Stimulated activated naive CD4-positive, alpha-beta T cell treated with Interleukin-2 at 50 U/mL for 16 hours (primary cell): Measurements from ENCODE around the gene IGSF8.
"Not testable (repeated sequence)": the region's sequence is repeated elsewhere in the genome, so short reads cannot be mapped to it uniquely, and the experiment has no call there.

Experiments used
- DNase-seq: peaks from one replicate; lab custom pipeline; 2025; lab: John Stamatoyannopoulos, UW

The IGSF8 gene

DNA sequence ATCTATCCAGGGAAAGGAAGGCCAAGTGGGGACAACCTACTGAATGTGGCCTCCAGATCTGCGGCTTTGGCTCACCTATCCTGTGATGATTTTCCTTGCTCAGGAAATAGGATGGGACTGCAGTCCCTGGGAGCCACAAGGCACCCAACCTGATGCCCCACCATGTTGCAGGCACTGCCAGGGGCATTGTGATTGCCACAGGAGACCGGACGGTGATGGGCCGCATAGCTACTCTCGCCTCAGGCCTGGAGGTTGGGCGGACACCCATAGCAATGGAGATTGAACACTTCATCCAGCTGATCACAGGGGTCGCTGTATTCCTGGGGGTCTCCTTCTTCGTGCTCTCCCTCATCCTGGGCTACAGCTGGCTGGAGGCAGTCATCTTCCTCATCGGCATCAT, 29.0 kb upstream of the IGSF8 start:
- DNase-seq, result no peak

DNA sequence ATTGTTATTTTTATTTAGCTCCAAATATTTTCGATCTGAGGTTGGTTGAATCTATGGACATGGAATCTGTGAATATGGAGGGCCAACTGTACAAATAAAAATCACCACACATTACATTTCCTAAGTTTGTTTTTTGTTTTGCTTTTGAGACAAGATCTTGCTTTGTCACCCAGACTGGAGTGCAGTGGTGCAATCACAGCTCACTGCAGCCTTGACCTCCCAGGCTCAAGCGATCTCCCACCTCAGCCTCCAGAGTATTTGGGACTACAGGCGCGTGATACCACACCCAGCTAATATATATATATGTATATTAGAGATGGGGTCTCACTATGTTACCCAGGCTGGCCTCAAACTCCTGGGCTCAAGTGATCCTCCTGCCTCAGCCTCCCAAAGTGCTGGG, 27.9 kb upstream of the IGSF8 start:
- not testable (repeated sequence) for DNase-seq

DNA sequence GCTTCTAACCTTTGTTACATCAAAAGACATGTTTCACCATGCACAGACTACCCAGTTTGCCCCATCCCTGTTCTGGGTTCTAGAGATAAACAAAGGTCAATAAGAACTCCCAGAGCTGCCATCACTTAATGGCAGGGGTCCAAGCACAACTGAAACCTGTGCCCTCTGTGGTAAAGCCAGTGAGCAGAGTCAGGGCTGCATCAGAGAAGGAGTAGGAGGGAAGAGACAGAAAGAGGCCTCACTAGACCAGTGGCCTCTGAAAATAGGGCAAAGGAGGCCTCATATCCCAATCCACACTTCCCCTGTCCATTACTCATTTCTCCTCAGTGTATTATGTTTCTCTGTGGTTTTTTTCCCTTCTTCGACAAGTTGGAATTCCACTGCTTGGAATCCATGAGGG, 27.3 kb upstream of the IGSF8 start:
- no peak for DNase-seq

DNA sequence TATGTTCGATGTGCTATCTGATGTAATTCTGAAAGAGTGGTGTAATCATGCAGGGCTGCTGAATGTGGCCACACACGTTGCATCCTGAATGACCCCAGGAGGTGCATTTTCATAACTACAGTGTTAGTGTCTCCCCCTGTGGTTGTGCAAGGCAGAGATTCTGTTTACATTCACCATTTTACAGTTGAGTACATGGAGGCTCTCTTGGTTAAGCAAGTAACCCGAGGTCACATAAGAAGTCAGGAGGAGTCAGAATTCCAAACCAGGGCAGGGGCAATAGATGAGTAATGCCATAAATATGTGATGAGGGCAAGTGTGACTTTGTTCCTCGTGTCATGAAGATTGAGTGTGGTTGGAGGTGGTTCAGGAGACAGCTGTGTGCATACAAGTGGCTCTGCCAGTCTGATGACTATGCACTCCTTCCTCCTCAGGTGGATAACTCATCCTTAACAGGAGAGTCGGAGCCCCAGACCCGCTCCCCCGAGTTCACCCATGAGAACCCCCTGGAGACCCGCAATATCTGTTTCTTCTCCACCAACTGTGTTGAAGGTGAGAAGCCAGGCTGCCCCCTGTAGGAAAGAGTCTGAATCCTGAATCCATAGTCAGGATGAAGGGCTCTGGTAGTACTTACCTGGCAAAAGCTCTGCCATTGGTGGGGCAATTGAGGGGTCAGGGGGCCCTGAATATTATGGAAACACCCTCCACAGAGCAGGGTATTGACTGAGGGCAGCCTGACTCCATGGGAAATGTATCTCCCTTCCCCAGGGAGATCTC, 26.5 kb upstream of the IGSF8 start:
- DNase-seq, result no peak

DNA sequence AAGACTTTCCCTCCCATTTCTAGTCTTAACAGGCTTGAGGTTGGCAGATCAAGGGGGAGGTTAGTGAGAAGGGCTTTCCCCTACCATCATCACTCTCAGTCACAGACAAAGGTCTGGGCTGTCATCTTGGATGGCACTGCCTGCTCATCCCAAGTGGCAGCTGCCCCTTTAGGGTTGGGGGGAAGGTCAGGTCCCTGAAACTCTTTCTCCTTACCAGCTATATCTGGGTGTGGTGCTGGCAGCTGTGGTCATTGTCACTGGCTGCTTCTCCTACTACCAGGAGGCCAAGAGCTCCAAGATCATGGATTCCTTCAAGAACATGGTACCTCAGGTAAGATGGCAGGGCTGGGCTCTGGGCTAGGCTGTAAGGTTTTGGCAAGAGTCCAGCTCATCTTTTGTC, 25.3 kb upstream of the IGSF8 start:
- no peak for DNase-seq

DNA sequence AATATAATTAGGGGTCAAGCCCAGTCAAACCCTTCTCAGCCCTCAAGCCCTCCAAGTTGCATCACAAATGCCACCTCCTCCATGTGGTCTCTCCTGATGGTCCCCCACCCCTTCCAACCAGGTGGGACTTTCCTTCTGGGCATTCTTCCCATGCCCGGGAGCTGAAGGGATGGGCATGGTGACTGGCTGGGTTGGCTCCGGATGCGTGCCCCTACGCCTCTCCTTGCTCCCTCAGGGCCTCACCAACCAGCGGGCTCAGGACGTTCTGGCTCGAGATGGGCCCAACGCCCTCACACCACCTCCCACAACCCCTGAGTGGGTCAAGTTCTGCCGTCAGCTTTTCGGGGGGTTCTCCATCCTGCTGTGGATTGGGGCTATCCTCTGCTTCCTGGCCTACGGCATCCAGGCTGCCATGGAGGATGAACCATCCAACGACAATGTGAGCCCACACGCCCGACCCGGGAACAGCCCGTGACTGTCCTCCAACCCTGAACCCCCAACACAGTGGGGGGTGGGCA, 24.6 kb upstream of the IGSF8 start:
- DNase-seq, result no peak

DNA sequence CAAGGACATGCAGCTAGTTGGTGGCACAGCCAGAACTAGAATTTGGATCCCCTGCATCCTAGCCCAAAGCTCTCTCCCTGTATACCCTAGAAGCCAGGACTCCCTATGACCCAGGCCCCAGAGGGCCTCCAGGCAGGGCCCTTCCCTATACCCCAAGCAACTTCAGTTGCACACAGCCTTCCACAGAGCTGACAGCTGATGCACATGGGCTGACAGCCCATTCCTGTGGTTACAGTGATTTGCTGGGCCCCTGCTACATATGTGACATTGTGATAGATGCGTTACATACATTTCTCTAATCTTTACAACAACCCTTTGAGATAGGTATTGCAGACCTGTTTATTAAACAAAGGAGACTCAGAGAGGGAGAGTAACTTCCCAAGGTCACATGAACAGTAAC, 23.0 kb upstream of the IGSF8 start:
- DNase-seq, result no peak

DNA sequence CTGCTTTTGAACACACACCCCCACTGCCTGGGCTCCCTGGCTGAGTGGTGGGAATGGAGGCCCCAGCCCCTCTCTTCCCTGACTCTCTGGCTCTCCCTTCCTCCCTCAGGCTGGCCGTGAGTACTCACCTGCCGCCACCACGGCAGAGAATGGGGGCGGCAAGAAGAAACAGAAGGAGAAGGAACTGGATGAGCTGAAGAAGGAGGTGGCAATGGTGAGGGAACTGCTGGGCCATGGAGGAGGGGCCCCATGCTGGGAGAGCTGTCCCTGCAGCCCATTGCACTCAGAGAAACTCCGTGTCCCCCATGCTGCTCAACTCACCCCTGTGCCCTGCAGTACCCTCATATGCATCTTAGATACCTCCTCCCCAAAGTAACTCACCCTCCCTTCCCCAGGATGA, 22.4 kb upstream of the IGSF8 start:
- no peak for DNase-seq

DNA sequence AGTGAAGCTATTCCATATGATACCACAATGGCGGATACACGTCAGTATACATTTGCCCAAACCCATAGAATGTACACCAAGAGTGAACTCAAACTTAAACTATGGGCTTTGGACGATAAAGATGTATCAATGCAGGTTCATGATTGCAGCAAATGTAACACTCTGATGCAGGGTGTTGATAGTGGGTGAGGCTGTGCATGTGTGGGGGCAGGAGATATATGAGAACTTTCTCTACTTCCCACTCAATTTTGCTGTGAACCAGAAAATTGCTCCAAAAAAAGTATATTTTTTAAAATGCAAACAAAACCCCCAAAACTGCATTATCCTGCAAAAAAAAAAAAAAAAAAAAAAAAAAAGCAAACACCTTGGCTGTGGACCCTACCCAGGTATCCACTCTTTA, 20.5 kb upstream of the IGSF8 start:
- DNase-seq, result no peak

DNA sequence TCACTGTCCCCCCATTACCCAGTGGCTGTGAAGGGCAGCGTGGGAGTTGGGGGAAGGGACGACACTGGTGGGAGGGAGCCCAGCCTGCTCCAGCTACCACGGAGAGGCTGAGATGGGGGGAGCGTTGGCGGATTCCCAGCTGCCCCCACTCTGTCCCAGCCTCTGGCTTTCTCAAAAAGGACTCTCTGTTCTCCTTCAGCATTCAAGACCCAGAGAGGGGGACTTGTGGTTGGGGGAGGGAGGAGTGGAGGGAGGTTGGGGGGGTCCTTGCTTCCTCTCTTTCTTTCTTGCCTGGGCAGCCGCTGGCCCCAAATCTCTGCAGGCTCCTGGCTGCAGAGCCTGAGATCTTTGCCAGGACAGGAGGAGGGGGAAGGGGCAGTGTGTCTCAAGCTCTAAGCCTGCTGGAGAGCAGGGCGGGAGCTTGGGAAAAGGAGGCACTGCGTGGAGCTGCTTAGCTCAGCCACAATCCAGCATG, 19.3 kb upstream of the IGSF8 start:
- DNase-seq, result no peak

DNA sequence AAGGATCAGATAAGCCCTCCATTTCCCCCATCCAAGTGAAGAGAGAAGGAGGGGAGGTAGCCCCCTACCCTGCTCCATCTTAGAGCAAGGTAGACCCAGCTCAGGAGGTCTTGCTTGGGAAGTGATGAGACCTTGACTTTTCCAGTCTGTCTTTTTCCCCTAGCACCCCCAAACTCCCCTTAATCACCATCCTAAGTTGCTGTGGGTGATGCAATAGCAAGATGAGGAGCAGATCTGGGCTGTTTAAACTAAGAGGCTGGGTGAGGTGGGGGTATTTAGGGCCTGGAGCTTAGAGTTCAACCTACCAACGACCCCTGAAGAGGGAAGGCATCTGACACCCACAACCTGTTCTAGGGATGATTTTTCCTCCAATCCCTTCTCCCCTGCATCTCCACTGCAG, 18.9 kb upstream of the IGSF8 start:
- no peak for DNase-seq

DNA sequence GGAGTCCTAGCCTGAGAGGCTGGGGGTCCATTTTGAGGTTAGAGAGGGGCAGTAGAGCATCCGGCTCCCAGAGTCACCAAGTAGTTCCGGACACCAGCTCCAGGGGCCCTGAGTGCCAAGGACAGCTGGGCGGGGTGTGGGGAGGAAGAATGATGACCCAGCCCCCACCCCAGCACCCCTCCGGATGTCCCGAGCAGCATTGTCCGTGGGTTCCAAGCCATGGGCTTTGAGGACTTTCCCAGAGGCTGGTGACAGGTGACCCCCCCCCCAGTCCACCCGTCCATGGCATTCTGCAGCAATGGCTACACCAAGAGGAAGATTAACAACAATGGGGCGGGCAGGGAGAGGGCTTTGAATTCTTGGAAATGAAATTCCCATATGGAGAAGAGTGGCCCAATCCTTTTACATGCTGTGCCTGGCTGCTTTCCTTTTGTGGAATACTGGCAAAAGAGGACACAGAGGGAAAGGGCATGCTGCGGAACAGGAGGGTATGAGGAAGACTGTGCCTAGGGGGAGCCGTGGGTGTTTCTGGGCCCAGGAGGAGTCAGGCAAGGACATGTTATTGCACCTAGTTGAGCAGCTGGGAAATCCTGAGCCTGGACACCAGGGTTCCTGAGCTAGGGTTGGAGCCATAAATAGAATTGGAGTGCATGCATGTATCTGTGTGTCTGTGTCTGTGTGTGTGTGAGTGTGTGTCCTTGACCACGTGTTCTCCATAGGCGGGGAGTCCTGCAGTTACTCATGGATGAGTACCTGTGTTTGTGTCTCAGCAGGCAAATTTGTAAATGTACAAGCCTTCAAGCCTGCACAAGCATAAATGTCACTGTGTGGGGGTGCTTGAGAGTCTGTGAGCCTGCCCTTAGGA, 18.1 kb upstream of the IGSF8 start:
- no peak for DNase-seq

DNA sequence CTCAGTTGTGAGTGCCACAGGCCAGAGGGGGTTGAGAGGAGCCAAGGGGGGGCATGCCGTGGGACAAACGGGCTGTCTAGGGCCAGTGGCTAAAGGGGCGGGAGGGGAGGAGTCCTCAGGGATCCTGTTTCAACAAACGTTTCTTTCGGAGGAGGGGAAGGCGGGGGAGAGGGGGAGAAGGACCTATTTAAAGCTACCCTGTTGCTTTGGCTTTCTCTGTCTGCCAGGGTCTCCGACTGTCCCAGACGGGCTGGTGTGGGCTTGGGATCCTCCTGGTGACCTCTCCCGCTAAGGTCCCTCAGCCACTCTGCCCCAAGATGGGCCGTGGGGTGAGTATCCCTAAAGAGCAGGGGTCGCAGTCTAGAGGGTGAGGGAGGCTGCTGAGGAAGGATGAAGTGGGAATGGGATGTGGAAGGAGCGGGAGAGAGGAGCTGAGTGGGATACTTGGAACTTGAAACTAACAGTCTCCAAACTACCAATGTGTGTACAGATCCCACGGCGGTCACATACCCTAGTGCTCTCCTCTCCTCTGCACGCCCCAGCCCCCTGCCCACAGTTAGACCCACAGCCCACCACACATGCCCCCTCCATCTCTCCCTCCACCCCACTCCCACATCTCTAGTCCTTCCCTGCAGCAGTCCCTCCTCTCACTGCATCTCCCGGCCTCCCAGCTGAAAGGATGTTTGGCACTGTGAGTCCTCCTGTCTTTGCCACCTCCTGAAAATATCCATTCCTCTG, 17.3 kb upstream of the IGSF8 start, which contains the start of gene ATP1A2:
Gene ATP1A2 (plus strand): TSS at position 215 of the 738 bp plus-strand sequence. CDS start 103 bp downstream, at position 318.
- no peak for DNase-seq

DNA sequence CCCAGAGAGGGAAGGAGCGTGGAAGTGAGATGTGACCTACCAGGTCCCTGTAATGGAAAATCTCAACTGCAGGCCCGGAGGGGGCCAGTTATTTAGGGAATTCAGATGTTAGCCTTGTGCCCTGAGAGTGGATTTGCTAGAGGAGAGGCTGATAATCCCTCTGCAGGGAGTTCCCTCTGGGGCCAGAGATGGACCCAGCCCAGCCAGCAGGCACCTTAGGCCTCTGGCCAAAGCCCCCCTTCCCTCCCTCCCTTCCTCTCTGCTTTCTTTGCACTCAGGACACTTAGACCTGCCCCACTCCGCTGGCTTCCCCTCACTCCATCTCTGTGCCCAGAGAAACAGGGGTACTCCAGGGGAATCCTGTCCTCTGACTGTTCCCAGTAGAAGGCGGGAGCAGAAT, 15.7 kb upstream of the IGSF8 start:
- no peak for DNase-seq

DNA sequence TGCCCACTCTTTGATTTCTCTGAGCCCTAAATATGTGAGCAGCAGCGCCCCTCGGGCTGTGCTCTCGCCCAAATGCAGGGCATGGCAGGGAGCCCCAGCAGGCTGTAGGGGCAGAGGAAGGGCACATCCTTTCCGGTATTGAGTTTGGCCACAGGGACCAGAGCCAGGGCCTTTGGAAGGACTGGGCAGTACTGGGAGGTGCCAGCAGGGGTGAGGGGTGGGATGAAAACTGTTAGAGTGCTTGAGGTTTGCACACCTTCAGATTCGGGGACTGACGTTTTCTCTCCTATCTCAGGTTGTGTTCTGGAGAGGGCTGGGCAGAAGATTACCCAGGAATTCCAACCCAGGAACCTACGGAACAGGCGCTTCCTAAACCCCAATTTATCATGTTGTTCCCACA, 15.0 kb upstream of the IGSF8 start:
- no peak for DNase-seq

DNA sequence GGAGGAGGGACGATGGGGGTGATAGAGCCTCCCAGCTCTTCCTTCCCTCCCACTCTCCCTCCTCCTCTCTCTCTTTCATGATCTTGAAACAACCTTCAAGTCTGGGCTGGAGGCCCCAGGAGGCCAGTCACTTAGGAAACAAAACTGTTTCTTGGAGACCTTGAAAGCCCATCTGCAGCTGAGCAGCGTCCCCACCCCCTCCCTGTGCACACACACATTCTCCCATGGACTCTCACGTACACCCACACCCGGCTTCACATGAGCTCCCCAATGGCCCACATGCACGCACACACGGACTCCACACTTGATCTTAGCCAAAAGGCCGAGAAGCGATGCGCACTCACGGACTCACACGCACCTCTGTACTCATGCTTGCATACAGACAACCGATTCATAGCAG, 13.9 kb upstream of the IGSF8 start:
- DNase-seq, result no peak

DNA sequence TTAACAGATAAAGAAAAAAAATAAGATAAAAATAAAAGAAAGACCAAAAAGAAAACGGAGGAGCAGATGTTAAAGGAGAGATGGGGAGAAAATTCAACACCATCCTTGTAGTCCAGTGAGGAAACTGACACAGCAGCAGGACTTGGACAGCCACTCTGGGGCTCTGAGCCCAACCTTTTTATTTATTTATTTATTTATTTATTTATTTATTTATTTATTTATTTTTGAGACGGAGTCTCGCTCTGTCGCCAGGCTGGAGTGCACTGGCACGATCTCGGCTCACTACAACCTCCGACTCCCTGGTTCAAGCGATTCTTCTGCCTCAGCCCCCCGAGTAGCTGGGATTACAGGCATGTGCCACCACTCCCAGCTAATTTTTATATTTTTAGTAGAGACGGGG, 13.0 kb upstream of the IGSF8 start:
- DNase-seq, result not testable (repeated sequence)

DNA sequence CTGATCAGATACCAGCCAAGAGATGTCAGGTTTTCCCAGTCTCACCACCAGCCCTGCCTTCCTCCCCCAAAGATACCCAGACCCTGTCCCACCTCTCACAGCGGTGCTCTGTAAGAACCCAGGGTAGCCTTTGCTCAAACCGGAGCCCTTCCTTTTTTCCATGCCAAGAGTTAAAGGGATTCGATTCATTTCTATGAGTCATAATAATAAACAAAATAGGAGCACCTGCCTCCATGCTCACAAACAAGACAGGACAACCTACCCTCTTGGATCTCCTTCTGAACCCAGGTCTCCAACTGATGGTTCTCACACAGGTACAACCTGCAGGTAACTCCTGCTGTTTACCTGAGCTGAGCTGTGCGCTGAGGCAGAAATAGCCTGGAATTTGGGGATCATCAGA, 11.3 kb upstream of the IGSF8 start:
- no peak for DNase-seq

DNA sequence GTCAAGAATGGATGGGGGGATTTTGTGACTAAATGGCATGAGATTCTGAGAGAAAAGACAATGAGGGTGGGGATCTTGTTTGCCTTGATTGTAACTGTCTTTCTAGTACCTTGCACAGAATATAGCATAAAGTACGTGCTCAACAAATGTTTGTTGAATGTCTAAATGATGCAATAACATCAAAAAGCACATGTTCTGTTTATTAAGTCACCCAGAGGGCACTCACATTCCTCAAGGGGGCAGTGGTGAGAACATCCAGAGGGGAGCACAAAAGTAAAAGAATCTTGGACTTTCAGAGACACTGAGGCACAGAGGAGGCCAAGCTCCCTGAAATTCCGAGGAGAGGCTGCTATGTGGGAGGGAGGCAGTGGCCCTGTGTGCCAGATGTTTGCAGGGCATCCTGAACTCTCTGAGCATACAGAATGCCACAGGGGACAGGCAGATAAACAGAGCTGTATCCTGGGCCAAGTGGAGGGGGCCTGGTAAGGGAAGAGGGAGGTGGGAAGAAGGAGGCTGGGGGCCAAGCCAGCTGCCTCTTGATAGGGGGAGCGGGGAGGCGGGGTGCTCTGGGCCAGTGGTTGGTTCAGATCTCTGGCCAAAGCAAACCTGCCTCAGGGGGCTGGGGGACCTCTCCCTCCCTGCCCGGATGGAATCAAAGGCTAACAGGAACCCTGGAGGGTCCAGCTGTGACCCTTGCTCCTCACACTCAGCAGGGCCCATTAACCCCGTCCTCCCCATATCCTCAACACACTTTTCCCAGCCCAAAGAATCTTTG, 10.7 kb upstream of the IGSF8 start:
- peak; percentile 26 for DNase-seq

DNA sequence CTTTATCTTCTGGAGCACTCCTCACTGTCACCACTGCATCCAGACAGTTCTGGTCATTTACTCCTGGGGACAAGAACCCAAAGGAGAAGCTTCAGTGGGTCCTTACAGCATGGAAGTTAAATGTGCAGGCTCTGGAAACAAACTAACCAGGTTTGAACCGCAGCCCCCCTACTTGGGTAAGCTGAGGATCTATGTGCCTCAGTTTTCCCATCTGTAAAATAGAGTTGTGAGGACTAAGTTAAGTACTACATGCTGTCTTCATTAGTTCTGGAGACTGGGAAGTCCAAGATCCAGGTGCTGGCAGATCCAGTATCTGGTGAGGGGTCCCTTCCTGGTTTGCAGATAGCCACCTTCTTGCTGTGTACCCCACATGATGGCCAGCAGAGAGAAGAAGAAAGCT, 9.1 kb upstream of the IGSF8 start:
- DNase-seq, result no peak

DNA sequence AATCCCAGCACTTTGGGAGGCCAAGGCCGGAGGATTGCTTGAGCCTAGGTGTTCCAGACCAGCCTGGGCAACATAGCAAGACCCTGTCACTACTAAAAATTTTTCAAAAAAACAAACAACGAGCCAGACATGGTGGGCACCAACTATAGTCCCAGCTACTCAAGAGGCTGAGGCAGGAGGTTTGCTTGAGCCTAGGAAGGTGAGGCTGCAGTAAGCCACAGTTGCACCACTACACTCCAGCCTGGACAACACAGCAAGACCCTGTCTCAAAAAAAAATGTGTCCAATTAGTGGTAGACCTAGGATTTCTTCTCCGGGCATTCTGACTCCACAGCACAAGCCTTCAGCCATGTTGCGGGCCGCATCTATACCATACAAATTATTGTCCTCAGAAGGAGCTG, 6.7 kb upstream of the IGSF8 start:
- no peak for DNase-seq

DNA sequence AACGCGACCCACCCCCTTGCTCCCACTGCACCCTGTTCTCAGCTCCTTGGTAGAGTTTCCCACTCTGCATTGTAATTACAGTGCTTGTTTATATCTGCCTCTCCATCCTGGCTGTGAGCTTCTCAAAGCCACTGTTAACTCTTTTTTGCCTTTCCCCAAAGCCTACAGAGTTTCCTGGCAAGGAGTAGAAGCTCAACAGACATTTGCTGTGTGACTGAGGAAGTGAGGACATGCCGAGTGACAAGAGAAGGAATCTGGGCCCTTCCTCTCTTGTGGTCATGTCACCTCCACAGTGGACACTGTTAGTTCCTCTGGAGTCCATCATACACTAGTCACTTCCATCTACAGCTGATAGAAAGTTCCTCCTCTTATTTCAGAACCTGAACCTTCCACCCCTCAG, 6.1 kb upstream of the IGSF8 start:
- DNase-seq, result no peak
